HS-27A (cell line): ENCODE results near the gene AKNA.

Experiments used
- DNase-seq: peaks from one replicate; pipeline ENCODE4 v3.0.0-alpha.2; 2012; ENCODE audit warnings: low read depth, missing footprints

Gene AKNA

DNA sequence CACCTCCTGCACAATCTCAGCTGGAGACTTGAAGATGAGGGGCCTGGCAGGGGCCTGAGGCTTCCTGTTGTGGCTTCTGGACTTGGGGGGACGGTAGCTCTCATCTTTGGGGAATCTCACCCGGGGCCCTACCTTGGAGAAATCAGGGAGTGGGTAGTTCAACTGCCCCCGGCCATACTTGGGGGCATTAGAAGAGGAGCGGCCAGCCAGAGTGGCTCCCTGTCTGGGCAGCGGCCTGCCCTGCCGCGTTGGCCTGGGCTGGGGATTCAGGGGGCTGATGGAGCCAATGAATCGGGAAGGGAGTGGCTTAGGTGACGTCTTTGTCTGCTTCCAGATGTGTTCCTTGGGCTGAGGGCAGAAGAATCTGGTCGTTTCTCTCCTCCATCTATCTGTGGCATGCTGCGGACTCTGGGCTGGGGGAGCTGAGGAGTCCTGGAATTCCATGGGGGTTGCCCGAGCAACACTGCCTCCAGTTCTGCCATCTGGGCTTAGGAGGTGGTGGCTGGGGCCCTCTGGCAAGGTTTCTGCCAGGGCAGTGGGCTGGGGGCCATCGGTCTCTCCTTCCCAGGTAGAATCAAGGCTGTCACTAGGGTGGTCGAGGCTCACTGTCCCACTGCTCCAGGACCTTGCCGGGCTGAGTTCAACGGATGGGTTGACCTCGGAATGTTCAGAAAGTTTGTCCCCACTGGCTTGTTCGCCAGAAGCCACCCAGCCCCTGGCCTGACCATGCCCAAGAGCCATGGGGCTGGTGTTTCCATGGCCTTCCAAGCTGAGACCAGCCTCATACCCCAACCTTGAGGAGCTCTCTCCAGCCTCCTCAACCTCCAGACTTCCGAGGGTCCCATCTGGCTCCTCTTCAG is 11.0 kb downstream of the AKNA start:
- no peak for DNase-seq

DNA sequence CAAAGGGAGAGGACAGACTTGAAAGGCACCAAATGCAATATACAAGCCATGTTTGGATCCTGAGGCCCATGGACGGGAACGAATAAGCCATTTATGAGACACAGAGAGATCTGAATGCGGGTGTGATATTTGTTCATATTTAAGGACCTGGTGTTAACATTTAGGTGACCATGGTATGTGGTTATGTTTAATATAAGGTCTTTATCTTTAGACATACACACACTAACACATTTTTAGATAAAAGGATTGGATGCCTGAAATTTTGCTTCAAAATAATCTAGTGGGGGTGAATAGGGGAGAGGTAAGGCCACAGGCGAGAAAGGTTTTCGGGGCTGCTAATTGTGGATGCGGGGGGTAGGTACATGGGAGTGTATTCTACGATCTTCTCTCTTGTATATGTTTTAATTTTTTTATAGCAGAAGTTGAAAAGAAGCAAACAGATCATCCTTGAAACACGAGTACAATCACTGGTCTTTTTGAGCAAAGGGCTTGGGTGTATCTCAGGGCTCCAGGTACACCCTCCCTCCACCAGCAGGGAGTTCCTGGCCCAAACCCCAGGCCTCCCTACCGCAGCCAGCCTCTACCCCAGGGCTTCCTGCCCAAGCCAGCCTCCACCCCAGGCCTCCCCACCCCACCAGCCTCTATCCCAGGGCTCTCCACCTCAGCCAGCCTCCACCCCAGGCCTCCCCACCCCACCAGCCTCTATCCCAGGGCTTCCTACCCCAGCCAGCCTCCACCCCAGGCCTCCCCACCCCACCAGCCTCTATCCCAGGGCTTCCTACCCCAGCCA is 12.2 kb downstream of the AKNA start:
- no peak for DNase-seq

DNA sequence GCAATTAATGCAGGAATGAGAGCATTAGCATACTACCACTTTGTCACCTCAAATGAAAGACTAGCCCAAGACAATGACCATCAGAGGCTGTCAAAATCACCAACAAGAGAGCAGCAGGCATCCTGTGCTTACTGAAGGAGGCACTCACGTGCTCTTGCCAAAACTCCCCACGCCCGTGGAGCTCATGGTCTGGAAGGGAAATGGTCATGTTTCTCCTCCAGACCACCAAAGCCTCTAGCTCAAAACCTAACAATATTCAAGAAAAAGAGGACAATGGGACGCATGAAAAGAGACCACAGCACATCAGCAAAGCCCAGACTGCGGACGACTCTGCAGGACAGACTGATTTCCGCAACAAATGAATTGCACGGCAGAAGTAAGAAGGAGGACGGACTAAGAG is 12.8 kb downstream of the AKNA start:
- DNase-seq = no peak

DNA sequence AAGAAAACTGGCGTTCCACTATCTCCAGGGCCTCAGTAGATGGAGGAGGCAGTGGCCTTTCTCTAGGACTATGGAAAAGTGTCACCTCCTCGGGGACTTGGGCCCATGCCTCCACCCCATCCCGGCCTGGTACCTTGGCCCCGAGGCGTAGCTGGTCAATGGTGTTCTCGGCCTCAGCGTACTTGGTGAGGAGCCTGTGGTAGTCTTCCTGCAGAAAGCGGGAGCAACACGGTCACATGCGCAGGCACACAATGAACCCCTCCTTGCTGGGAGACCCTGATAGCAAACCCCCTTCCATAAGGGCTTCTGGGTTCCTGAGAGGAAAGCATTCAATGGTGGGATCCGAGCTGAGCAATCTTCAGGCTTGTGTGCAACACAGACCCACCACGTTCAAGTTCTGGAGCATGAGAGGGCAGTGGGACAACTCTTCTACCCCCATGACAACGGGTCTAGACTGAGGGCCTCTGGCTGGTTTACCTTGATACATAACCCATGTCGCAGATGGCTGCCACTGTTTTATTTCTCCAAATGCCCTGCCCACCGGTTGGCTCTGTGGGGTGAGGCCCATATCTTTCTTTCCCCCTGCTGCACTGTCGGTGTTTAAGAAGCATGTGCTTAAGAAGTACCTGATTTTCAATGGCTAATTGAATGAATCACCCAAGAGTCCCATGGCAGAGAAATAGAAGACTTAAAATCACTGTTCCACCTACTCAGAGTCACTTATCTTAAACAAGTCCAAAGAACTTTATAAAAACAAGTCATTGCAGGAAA is 13.6 kb downstream of the AKNA start:
- DNase-seq = no peak

DNA sequence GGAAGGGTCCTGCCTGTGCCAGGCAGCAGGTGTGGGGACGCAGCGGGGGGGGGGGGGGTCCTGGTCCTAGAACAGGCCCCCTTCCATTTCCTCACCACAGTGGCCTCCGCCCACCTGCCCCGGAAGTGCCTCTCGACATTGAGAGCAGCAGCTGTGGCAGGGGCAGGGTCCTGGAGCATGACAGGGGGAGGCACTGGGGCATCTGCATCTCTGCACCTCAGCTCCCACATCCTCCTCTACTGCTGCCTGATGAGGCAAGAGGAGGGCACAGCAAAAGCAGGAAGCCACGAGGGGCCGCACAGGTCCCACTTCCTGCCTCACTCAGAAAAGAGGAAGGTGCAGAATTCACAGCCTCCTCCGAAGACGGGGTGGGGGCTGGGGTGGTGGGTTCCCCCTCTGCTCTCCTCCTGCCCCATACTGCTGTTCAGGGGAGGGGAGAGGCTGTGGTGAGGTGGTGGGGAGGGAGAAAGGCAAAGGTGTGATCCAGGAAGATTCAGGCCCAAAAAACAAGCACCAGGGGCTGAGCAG is 14.8 kb downstream of the AKNA start:
- no peak for DNase-seq

DNA sequence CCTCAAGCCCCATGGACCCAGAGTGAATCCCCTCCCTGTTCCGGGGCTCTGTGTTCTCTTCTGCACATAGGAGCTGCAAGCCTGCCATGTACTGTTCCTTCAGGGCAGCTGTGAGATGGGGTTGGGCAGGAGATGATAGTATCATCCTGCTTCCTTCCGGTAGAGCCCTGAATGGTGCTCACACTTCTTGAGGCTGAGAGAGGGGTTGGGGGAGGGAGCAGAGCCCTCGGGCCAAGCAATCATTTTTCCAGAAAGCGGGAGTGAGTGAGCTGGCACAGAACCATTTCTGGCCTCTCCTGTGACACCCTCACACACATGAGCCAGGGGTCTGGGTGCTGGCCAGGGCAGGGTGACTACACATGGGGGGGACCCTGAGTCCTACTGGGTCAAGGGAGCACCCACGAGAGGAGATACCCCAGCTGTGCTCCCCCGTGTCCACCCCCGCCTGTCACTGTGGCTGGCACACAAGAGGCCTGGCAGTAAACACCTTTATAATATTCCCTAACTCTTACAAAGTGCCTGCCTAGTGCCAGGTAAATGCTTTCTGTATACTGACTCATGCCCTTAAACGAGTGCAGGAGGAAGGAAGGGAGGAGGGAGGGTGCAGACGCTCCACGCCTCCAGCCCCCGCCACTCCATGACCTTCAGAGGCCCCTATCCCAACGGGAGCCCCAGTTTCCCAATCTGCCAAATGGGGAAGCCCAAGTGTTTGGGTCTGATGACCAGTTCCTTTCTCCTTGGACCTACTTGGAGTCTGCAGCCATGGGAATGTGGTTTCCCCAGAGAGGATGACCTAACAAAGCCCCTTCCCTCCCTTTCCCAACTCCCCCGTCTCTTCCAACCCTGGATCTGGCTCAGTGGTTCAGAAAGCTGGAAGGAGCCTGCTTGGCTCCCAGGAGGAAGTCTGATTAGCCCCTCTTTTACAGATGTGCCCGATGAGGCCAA is 15.5 kb downstream of the AKNA start:
- no peak for DNase-seq

DNA sequence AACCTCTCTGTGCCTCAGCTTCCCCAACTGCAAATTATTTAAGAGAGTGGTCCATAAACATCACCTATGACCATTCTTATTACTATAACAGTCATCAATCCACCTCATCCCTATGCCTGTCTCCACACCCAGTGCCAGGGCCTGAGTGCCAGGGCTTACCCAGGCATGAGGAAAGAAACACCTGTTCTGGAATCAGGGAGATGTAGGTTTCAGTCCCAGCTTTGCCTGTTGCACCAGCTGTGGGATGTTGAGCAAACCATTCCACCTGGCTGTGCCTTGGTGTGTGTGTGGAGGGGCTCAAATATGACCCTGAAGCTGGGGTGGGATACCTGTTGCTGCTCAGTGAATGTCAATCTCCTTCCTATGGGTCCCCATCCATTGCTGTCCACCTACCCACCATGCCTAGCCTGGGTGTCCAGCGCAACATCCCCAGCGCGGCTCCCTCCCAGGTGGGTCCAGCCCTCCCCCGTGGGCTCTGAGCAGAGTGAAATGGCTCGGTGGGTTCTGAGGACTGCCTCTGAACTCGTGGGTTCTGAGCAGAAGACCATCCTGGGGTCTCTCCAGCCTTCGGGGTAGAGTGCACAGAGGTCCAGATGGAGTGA is 16.3 kb downstream of the AKNA start:
- DNase-seq = no peak

DNA sequence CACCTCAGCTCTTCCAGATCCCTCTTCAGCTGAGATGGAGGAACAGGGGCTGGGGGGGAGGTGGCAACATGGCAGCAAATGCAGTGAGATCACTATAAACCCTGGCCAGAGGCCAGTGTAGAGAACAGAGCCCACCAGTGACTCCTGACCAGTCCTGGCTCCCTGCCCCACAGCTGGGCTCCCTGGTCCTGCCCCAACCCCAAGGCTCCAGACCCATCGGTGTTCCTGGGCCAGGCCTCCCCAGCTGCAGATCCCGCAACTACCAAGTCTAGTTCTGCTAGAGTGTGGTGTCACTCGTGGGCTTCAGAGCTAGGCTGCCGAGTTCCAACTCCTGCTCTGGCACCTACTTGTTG is 16.8 kb downstream of the AKNA start:
- DNase-seq = no peak

DNA sequence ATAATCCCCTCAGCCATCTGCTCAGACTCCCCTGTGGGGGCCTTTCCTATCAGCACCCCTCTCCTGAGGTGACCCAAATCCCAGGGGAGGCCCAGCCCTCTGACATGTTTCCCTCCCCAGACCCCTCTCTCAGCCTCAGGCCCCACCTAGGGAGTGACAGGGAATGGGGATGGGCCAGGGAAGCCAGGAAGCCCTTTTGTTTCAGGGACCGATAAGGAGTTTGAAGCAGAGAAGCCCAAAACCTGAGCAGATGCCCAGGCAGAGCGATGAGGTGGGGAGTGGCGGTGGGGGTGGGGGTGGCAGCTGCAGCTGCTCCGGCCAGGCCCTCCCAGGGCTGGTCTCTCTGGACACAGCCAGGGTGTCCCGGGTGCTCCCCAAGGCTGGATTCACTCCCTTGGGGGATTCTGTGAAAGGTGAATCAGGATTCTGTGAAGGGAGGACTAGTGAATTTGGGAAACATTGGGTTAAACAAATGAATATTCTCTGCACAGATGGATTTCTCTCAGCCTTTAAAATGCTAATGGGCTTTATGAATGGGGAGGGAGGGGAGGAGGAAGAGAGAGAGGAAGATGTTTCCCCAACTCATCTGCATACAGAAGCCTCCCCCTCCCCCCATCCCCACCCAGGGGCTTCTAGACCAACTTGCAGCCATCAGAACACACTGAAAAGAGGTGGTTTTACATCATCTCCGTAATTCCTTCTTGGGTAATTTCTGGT is 17.4 kb downstream of the AKNA start:
- DNase-seq = no peak

DNA sequence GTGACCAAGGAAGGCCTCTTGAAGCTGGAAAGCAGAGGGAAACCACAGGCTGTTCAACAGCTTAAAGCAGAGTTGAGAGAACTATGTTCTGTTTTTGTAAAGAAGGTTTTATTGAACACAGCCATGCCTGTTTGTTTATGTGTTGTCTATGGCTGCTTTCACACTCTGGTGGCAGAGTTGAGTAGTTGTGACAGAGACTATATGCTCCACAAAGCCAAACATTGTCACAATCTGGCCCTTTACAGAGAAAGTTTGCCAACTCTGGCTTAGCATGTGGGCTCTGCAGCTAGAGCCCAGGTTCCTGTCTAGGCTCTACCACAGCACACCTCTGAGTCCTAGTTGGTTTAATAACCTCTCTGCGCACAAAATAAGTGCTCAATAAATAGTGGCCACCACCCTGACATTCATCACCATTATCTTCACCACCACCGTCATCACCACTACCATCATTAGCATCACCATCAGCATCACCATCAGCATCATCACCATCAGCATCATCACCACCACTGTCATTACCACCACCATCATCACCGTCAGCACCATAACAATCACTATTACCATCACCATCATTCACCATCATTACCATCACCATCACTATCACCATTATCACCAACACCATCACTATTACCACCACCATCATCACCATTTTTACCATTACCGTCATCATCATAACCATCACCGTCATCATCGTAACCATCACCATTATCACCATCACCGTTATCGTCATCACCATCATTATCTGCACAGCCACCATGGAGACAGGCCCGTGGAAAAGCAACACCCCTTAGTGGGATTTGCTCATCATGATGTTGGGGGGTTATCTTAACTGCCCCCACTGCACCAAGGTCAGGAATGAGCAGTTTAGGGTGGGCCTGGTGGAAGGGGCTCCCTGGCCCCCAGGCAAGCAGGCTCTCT is 18.3 kb downstream of the AKNA start:
- no peak for DNase-seq

DNA sequence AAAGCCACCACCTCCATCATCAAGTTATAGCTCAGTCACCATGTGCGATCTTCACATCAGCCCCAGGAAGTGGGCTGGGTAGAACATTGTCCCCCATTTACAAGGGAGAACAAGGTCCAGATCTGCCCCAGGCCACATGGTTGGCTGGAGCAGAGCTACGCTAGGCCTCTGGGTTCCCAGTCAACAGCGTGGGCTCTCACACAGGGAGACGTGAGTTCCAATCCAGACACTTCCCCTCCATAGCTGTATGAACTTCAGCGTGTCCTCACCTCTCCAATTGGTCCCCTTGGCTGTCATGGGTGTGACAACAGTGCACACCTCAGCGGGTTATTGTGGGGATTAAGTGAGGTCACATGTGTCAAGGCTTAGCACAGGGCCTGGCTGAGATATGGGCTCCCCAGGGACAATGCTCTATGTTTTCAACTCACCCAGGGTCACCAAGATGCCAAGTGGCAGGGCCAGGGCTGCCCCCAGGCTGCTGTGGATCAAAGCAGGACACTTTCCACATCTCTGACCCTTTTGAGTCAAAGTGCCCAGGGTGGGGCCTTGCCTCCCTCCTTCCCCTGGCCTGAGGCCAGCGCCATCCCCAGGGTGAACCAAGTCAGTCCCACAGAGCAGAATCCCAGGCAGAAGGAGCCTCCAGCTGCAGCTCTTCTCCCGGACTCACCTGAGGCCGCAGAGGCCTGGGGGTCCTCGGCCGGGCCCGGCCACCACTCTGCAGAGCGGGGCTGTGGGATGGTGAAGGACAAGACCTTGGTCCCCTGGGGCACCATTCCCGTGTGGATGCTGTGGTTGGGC is 19.8 kb downstream of the AKNA start:
- no peak for DNase-seq

DNA sequence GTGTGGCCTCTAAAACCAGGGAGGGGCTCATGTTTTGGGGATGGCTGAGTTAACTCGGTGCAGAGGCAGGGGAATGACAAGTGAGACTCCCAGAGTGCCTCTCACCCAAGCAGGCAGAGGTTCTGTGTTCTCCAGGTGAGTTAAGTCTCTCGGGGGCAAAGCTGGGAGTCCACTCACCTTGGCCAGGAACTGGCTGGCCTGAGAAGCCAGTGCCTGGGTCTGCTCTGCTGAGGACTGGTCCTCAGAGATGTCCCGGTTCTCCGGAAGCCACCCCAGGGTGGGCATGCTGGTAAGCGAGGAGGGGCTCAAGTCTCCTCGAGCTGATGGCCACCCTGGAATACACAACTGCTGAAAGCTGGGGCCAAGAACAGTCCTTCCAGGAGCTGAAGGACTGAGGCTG is 20.4 kb downstream of the AKNA start:
- DNase-seq = no peak

DNA sequence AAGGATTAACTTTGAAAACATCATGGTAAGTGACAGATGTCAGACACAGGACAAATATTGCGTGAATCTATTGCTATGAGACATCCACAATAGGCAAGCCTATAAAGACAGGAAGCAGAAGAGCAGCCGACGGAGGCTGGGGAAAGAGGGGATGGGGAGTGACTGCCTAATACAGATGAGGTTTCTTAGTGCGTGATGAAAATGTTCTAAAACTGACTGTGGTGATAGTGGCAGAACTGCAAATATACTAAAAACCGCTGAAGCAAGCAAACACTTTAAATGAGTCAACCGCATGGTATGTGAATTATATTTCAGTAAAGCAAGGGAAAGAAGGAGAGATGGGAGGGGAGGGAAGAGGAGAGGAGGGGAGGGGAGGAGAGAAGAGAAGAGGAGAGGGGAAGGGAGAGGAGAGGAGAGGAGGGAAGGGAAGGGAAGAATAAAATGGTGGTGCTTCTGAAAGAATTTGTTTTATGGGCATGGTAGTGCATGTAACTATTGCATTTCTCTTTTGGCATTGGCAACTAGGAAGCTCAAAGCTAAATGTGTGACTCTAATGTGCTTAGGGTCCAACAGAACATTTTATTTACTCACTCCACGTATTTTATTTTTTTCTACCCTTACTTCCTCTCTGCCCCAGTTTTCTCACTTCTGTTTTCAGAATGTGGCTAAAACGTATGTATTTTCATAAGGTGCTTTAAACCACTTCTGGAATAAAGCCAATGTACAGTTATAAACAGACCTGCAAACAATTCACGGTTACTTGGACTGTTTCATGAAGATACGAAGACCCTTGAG is 21.3 kb downstream of the AKNA start:
- DNase-seq = peak; percentile 61

DNA sequence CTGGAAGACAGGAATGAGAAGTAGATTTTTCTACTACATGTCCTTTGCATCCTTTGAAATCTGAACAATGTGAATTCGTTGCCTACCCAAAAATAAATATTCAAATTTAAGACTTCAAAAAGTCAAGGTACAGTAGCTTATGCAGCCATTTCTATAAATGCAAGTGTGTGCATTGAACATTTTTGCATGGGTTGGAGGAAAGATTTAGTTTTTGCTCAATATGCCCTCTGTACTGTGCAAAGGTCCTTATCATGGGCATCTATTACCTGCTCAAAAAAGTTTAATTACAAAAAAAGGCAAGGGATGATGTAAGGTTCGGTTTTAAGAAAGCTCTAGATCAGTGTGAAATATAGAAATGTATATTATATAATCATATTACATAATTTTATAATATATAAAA is 22.6 kb downstream of the AKNA start:
- no peak for DNase-seq

DNA sequence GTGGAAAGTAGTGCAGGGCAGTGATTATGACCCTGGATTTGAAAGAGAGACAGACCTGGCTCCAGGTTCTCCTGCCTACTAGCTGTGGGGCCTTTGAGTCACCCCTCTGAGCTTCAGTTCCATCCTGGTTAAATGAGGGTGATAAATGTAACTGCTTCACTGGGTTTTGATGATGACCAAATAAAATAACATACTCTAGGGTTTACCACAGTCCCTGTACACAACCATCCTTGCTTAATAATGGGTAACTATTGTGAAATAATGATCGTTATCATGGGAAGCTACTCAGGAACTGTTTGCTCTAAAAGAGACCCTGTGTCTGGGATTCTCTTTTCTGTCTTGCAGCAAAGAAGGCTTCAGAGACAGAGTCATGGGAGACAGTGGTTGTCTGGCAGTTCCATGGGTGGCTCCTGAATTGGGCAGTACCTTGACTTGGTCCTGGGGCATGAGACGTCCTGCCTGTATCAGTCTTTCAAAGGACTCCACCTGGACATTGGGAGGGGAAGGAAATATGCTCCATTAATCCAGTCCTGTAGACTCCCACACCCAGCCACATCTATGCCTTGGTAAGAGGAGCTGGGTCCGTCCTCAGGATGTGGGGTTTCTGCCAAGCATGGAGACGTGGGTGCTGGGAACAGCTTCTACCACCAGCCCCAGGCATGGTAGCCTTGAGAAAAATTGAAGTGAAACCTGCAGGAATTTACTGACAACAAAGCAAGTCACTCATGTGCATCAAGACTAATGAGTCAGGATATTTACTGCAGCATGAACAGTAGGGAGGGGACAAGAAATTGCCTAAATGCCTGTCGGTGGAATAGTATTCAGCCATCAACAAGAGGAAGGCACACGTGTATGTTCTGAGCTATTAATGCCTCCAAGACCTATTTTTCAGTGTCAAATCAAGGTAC is 23.4 kb downstream of the AKNA start:
- no peak for DNase-seq

DNA sequence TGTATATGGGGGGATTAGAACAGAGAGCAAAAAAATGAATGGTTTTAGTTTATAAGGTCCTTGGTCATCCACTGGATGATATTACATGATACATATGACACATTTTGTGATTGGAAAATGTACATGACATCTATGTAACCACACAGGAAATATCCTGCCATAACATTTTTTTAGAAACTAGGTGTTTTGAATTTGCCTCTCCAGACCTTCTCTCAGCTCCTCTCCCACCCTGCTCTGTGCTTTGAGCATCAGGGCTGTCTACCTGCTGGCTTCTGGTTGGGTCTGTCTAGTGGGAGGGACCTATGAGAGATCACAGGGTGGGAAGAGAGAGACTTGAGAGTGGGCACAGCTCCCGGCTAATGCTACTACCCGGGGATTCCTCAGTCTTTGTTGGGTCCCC is 24.4 kb downstream of the AKNA start:
- DNase-seq = no peak
